Measurements from ENCODE around the gene PKNOX2. TPM values are rescaled to one million over a fixed set of nuclear protein-coding genes. Genes with fewer than 3 reads are reported as not detected.

Gene PKNOX2
- total RNA-seq, 3 donors from 2014 or later = 0.38 TPM; not detected in 2

DNA sequence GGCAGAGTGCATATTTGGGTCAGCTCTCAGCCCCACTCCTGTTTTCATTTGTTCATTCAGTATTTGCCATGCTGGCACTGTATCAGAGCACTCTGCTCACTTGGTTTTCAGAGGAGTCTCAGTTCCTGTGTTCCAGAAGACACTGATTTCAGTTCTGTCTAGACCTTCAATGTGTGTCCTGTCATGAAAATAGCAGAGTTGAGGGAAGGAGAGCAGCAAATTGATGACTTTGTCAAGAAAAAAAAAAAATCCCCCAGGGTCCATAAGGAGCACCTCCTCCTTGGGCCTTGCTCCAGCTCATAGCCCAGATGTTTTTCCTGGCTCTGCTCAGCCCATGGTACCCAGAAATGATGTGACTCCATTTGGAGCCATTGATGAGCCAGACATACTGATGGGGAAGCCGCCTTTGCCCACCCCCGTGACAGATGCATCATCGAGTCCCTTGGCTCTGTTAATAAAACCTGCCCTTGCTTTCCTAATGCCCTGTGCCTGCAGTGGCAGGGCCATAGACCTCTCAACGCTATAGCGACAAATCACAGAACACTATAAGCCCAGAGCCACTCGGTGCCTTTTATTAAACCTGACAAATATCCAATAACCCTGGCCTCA, 107.0 kb downstream of the PKNOX2 start:
- H3K4me3 Mint-ChIP-seq = no peak overlapping the region
- ATAC-seq (no peak), DNase-seq (no peak)
- no peaks in the 10 kb centered on the region for H3K9me3 Mint-ChIP-seq
- no peaks in the 10 kb centered on the region for H3K36me3 Mint-ChIP-seq (ENCODE audit: insufficient read depth)
- no peaks in the 10 kb centered on the region for H3K4me1 Mint-ChIP-seq (ENCODE audit: low read depth)
- H3K27me3 Mint-ChIP-seq (ENCODE audit: low read depth) = peaks cover 3% of the 10 kb centered on the region

DNA sequence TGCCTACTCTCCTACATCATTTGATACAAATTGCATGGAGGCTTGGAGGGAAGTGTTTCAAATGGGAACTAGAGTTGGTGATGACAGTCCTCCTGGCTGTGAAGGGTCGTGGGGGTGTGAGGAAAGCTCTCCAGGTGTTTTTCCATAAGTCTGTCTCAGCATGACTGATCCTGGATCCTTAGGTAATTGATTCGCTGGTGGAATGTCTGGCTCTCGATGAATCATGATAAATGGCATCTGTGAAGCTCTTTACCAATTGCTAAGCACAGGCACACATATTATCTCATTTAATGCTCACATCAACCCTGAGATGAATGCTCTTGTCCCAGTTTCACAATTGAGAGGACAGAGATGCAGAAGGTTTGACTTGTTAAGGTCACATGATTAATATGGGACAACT, 107.5 kb downstream of the PKNOX2 start:
- DNase-seq = no peak
- no peak overlapping the region for H3K4me3 Mint-ChIP-seq
- ATAC-seq = no peak
- H3K36me3 Mint-ChIP-seq (ENCODE audit: insufficient read depth) = no peaks in the 10 kb centered on the region
- no peaks in the 10 kb centered on the region for H3K9me3 Mint-ChIP-seq
- H3K4me1 Mint-ChIP-seq (ENCODE audit: low read depth) = no peaks in the 10 kb centered on the region
- H3K27me3 Mint-ChIP-seq (ENCODE audit: low read depth) = peaks cover 3% of the 10 kb centered on the region

DNA sequence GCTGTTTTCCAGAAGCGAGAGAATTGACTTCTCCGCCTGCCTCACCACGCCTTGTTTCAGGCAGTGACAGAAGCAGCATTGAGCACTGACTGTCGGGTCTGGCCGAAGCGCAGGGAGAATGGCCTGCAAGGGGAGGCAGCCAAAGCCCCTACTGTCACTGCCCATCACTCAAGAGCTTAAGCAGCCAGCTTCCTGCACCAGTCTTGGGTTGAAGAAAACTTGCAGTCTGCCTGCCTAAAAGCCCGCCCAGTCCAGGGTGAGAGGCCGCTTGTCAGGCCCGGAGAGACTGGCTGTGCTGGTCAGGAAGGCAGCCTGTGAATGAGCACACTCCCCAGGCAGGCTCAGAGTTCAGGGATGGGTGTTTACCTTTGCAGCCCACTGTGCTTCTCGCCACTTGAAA, 108.3 kb downstream of the PKNOX2 start:
- Mint-ChIP-seq H3K27me3 (ENCODE audit: low read depth) (peaks cover 3% of the 10 kb centered on the region), H3K4me3 (no peak overlapping the region), H3K36me3 (ENCODE audit: insufficient read depth) (no peaks in the 10 kb centered on the region), H3K4me1 (ENCODE audit: low read depth) (no peaks in the 10 kb centered on the region), H3K9me3 (no peaks in the 10 kb centered on the region)
- DNase-seq = no peak
- no peak for ATAC-seq

DNA sequence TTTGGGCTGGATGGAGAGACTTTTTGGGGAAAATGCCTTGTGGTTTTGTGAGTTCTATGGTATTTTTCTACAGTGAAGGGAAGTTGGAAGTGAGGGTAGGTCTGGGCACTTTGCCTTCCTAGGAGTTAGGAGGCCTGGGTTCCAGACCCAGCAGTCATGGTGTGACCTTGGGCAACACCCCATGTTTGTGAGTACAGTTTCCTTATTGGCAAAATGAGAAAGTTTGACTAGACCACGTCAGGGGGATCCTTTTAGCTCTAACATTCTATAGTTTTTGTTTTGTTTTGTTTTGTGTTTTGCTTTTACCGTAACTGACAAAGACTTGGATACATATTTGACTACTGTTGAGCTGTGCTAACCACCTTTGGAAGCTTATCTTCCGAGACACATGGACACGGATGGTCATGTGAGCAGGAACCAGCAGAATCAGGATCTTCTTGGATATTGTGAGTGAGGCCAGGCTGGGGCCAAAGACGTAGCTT, 109.0 kb downstream of the PKNOX2 start:
- ATAC-seq = no peak
- peaks cover 3% of the 10 kb centered on the region for H3K27me3 Mint-ChIP-seq (ENCODE audit: low read depth)

DNA sequence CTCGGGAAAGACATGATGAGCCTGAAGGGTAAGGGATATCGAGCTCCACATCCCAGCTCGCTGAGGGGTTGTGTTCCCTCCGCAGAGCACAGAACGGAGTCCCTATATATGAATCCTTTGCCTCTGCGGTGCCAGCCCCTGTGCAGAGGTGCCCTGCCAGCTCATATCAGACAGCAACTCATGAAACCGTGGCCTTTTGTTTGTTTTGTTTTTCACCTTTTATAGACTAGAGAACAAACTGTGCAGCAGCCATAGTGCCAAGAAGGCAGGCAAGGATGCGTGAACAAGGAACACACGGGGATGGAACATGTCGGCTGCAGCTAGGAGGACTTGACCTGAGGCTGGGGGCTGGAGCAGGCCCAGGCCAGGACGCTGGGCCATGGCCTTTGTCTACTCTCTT, 109.8 kb downstream of the PKNOX2 start:
- Mint-ChIP-seq H3K4me1 (ENCODE audit: low read depth) (no peaks in the 10 kb centered on the region), H3K36me3 (ENCODE audit: insufficient read depth) (no peaks in the 10 kb centered on the region), H3K9me3 (no peaks in the 10 kb centered on the region), H3K27me3 (ENCODE audit: low read depth) (peaks cover 3% of the 10 kb centered on the region), H3K4me3 (no peak overlapping the region)
- no peak for ATAC-seq
- no peak for DNase-seq

More for the DNA sequence above, 109.0 kb downstream of the PKNOX2 start:
- no peak for DNase-seq
- H3K4me1 Mint-ChIP-seq (ENCODE audit: low read depth) = no peaks in the 10 kb centered on the region
- no peak overlapping the region for H3K4me3 Mint-ChIP-seq
- no peaks in the 10 kb centered on the region for H3K9me3 Mint-ChIP-seq
- H3K36me3 Mint-ChIP-seq (ENCODE audit: insufficient read depth) = no peaks in the 10 kb centered on the region

DNA sequence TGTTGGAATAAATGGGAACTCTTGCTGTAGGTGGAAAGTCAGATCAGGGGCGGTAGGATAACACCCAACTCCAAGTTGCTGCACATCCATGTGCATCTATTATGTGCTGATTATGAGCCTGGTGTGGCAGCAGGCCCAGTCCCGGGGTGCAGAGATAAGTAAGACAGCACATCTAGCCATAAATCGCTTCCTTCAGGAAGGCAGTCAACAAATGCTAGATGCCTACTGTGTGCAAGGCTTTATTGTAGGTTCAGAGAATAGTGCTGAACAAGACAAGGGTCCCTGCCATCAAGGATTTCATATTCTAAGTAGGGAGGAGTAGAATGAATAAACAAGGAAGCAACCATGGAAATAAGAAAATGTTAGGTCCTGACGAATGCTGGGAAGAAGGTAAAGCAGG, 110.2 kb downstream of the PKNOX2 start:
- ATAC-seq = no peak
- DNase-seq = no peak
- no peak overlapping the region for H3K4me3 Mint-ChIP-seq

DNA sequence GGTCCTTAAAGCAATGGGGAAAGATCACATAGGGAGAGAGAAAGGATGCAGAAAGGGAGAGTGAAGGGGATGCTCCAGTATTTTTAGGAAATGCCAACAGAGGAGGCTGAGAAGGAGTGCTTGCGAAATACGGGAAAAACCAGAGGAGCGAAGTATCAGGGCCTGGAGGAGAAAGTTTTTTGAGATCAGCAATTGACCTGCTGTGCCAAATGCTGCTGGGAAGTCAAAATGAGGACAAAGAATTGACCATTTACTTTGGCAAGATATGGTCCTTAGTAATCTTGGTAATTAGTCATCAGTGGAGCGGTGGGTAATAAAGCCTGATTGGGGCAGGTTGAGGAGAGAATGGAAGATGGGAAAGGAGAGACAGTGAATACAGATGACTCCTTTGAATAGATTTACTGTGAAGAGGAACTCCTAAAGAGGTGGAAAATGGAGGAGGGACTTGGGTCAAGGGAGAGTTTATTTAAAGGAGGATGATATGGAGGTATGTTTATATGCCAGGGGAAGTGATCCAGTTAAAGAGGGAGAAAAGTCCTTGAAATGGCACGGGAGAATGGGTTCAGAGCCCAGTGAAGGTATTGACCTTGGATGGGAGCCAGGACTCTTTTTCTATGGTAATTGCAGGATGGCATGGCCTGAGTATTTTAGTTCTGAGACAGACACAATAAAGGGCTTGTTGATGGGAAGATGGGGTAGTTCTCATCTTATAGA, 111.5 kb downstream of the PKNOX2 start:
- no peaks in the 10 kb centered on the region for H3K36me3 Mint-ChIP-seq (ENCODE audit: insufficient read depth)
- H3K9me3 Mint-ChIP-seq = no peaks in the 10 kb centered on the region
- ATAC-seq = no peak
- H3K4me3 Mint-ChIP-seq = no peak overlapping the region
- no peak for DNase-seq
- H3K4me1 Mint-ChIP-seq (ENCODE audit: low read depth) = no peaks in the 10 kb centered on the region
- peaks cover 3% of the 10 kb centered on the region for H3K27me3 Mint-ChIP-seq (ENCODE audit: low read depth)

More for the DNA sequence above, 110.2 kb downstream of the PKNOX2 start:
- no peaks in the 10 kb centered on the region for H3K4me1 Mint-ChIP-seq (ENCODE audit: low read depth)
- H3K27me3 Mint-ChIP-seq (ENCODE audit: low read depth) = peaks cover 3% of the 10 kb centered on the region
- no peaks in the 10 kb centered on the region for H3K9me3 Mint-ChIP-seq
- H3K36me3 Mint-ChIP-seq (ENCODE audit: insufficient read depth) = no peaks in the 10 kb centered on the region

DNA sequence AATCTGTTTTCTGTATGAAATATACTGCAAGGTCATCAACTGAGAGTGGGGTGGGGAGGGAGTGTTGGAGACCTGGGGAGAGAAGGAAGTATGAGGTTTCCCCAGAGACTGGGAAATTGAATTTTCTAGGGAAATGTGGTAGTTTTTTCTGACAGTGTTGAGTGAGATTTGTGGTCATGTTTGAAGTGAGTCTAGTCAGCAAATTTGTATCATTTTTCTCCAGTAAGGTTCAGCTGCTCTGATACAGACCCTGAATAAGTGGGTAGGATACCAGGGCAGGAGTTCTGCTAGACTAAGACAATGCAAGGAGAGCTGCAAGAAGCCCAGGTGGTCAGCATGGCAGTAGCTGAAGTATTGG, 112.0 kb downstream of the PKNOX2 start:
- ATAC-seq (no peak), DNase-seq (no peak)
- Mint-ChIP-seq H3K27me3 (ENCODE audit: low read depth) (peaks cover 3% of the 10 kb centered on the region), H3K4me1 (ENCODE audit: low read depth) (no peaks in the 10 kb centered on the region), H3K4me3 (no peak overlapping the region), H3K9me3 (no peaks in the 10 kb centered on the region), H3K36me3 (ENCODE audit: insufficient read depth) (no peaks in the 10 kb centered on the region)

DNA sequence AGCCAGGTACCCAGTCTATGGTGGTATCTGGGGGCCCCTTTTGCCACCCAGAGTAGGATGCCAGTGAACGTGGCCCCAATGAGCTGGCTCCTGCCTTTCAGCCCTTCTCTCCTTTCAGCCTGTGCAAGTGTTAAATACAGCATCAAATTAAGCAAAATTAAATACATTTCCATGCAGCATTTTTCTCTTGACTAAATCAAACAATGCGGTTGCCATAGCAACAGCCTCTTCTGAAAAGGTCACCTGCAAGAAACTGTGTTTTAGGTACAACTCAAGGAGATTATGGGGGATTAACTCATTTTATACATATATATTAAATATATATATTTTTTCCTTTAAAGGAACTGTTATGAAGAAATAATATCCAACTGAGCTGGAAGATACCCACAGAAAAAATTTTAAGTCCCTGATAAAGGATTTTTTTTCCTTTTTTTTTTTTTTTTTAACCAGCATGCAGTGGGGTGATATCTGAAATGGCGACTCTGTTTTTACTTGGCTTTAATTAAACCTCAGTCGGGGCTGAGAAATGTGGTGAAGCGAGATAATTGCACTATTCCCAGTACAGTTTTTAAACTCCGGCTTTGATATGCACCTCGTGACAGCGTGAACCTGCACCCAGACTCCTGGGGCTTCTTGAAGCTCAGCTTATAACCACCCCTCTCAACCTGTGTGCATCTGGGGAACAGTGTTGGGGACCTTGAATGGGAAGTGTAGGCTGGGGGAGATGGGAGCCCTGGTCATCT, 115.3 kb downstream of the PKNOX2 start:
- Mint-ChIP-seq H3K36me3 (ENCODE audit: insufficient read depth) (no peaks in the 10 kb centered on the region), H3K9me3 (no peaks in the 10 kb centered on the region), H3K4me3 (no peak overlapping the region), H3K4me1 (ENCODE audit: low read depth) (no peaks in the 10 kb centered on the region), H3K27me3 (ENCODE audit: low read depth) (no peaks in the 10 kb centered on the region)
- ATAC-seq = no peak
- DNase-seq = no peak

DNA sequence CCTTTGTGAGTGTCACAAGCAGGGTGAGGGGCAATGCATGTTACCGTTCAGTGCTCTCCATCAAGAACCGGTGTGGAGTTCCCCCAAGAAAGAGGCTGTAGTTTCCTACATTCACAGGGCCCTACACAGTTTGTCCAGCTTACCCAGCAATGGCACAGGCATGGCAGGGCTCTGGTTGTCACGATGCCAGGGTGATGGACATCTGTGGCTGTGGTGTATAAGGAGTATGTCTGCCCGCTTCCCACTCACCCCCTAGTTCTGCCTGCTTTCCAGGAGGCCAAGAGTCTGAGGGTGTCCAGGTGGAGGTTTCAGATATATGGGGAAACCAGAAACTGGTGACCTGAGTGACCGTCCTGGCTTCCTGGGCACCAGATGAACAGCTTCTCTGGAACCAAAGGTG, 116.1 kb downstream of the PKNOX2 start:
- ATAC-seq (no peak), DNase-seq (no peak)
- Mint-ChIP-seq H3K36me3 (ENCODE audit: insufficient read depth) (no peaks in the 10 kb centered on the region), H3K9me3 (no peaks in the 10 kb centered on the region), H3K27me3 (ENCODE audit: low read depth) (no peaks in the 10 kb centered on the region), H3K4me3 (no peak overlapping the region), H3K4me1 (ENCODE audit: low read depth) (no peaks in the 10 kb centered on the region)

DNA sequence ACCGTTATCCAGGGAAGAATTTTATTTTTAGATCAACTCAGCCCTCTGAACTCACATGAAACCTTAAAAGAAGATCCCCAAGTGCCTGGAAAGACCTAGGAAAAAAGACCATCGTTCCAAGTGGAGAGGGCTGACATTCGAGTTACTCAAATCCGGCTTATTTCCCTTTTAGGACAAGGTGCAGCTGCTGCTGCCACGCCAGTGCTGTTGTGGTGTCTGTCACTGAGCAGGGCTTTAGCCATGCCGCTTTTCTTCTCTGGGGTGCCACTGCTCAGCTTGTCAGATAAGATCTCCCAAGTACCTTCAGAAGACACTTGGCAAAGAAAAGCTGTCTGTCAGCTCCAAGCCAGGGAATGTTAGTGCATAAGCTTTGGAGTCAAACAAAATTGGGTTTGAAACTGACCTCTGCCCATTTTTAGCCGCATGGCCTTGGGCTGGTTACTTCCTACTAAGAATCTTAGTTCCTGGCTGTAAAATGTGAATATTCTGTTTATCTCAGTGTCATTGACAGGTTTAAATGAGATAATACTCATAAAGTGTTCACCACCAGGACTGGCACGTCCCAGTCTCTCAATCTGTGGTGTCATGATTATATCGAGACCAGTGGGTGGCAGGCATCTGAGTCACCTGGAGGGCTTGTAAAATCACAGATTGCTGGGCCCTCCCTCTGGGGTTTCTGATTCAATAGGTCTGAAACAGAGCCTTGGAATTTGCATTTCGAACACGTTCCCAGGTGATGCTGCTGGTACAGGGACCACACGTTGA, 117.5 kb downstream of the PKNOX2 start:
- H3K9me3 Mint-ChIP-seq = no peaks in the 10 kb centered on the region
- no peak for ATAC-seq
- DNase-seq = no peak
- no peaks in the 10 kb centered on the region for H3K4me1 Mint-ChIP-seq (ENCODE audit: low read depth)
- no peaks in the 10 kb centered on the region for H3K36me3 Mint-ChIP-seq (ENCODE audit: insufficient read depth)
- no peak overlapping the region for H3K4me3 Mint-ChIP-seq
- no peaks in the 10 kb centered on the region for H3K27me3 Mint-ChIP-seq (ENCODE audit: low read depth)

DNA sequence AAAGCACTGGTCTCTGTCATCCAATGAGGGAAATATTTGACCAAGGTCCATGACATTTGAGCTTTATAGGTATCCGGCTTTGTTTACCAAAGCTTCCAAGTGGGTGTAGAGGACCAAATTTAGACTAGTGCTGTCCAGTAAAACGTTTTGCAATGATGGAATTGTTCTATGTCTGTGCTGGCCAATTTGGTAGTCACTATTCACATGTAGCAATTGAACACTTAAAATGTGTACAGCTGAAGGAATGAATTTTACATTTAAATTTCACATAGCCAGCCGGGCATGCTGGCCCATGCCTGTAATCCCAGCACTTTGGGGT, 118.0 kb downstream of the PKNOX2 start:
- no peaks in the 10 kb centered on the region for H3K36me3 Mint-ChIP-seq (ENCODE audit: insufficient read depth)
- DNase-seq = no peak
- H3K4me1 Mint-ChIP-seq (ENCODE audit: low read depth) = no peaks in the 10 kb centered on the region
- no peak for ATAC-seq
- no peaks in the 10 kb centered on the region for H3K9me3 Mint-ChIP-seq
- H3K27me3 Mint-ChIP-seq (ENCODE audit: low read depth) = no peaks in the 10 kb centered on the region
- H3K4me3 Mint-ChIP-seq = no peak overlapping the region

DNA sequence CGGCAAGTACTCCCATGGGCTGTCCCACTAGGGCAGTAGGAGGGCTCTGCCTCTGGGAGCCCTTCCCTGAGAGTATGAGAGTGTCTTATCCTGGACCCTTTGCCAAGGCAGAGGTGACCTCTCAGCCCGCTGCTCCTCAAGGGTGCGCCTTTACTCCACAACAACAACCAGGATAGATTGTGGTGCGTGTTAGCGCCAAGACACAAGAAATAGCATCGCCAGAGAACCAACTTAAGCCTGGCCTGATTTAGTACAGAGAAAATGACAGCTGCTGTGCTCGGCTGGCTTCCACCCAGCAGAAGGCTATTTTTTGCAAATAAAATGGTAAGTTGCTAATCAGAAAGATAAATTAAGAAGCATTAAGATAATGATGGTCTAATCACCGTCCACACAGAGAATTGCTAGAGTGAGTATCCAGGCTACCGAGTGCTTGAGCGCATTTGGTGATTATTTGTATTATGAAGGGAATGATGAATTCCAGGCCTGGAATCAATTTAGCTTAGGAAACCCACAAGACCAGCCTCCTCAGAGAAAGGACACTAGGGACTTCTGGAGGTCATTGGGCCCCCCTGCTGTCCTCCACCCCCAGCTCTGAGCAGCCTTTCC, 119.8 kb downstream of the PKNOX2 start:
- H3K4me1 Mint-ChIP-seq (ENCODE audit: low read depth) = no peaks in the 10 kb centered on the region
- no peak overlapping the region for H3K4me3 Mint-ChIP-seq
- no peaks in the 10 kb centered on the region for H3K36me3 Mint-ChIP-seq (ENCODE audit: insufficient read depth)
- DNase-seq (no peak), ATAC-seq (no peak)
- no peaks in the 10 kb centered on the region for H3K9me3 Mint-ChIP-seq
- H3K27me3 Mint-ChIP-seq (ENCODE audit: low read depth) = no peaks in the 10 kb centered on the region

DNA sequence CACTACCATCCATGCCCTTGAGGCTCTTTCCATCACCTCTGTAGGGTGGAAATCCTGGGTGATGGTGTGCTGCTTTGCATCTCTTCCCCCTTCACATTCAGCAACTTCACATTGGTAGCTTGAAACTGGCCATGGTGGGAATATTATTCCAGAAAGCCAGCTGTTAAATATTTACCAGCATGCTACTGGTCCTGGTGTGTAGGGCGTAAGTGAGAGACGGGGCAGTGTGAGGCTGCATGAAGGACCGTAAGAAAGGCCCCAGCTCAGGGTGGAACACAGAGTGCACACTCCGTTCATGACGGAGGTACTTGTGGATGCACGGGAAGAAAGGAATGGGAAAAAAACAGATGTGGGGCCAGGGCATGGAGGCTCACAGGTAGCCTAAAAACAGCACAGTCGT, 121.3 kb downstream of the PKNOX2 start:
- H3K27me3 Mint-ChIP-seq (ENCODE audit: low read depth) = peaks cover 6% of the 10 kb centered on the region

More for the DNA sequence above, 121.3 kb downstream of the PKNOX2 start:
- no peaks in the 10 kb centered on the region for H3K9me3 Mint-ChIP-seq
- H3K36me3 Mint-ChIP-seq (ENCODE audit: insufficient read depth) = no peaks in the 10 kb centered on the region
- ATAC-seq (no peak), DNase-seq (no peak)
- H3K4me1 Mint-ChIP-seq (ENCODE audit: low read depth) = no peaks in the 10 kb centered on the region
- H3K4me3 Mint-ChIP-seq = no peak overlapping the region
